Natural killer cell (primary cell): ENCODE results near the gene KLHL4. TPM values are rescaled to one million over a fixed set of nuclear protein-coding genes. Genes with fewer than 3 reads are reported as not detected.

ENCODE experiments used
- ATAC-seq, 3 donors: fragments of 150-1000 bp in 2 of 3; fragments of 200-7000 bp in 1 of 3; cut with Tn5 transposase; 1 replicate in 1 of 3; 2 replicates in 2 of 3; pipeline ENCODE4 v1.10.0; 2021; ENCODE audit warnings: mild to moderate bottlenecking in 2 of 3, moderate library complexity in 2 of 3
- DNase-seq, 2 donors: peaks; one replicate each; pipeline versions ENCODE4 v3.0.0 to v3.0.0-alpha.2; 2013 to 2021; ENCODE audit warnings: mixed read lengths in 1 of 2
- H3K27ac ChIP-seq: one replicate; pipeline ENCODE4 v1.5.1; 2013; ENCODE audit warnings: mild to moderate bottlenecking, low read length
- H3K27me3 ChIP-seq: one replicate; pipeline ENCODE4 v1.6.1; 2013; ENCODE audit warnings: low read length; ENCODE audit not compliant: control insufficient read depth, insufficient read depth
- H3K36me3 ChIP-seq: one replicate; pipeline ENCODE4 v1.6.1; 2013; ENCODE audit warnings: low read length; ENCODE audit not compliant: control insufficient read depth, insufficient read depth
- H3K4me1 ChIP-seq: one replicate; pipeline ENCODE4 v1.6.1; 2013; ENCODE audit warnings: low read length; ENCODE audit not compliant: control insufficient read depth, insufficient read depth
- H3K4me3 ChIP-seq: one replicate; pipeline ENCODE4 v1.5.1; 2013; ENCODE audit warnings: low read length
- H3K9me3 ChIP-seq: one replicate; pipeline ENCODE4 v1.6.1; 2013; ENCODE audit warnings: low read length; ENCODE audit not compliant: control insufficient read depth, insufficient read depth
- H3K27ac Mint-ChIP-seq, 2 donors: one replicate each; pipeline ENCODE4 v1.8.0; 2022; ENCODE audit warnings: mild to moderate bottlenecking in 2 of 2, mixed read lengths in 2 of 2, moderate library complexity in 1 of 2
- H3K27me3 Mint-ChIP-seq, 2 donors: one replicate each; pipeline ENCODE4 v1.8.0; 2022; ENCODE audit warnings: low read depth in 2 of 2, mixed read lengths in 2 of 2
- H3K36me3 Mint-ChIP-seq: one replicate; pipeline ENCODE4 v1.8.0; 2022; ENCODE audit warnings: mixed read lengths
- H3K4me1 Mint-ChIP-seq, 2 donors: one replicate each; pipeline ENCODE4 v1.8.0; 2022; ENCODE audit warnings: mixed read lengths in 2 of 2
- H3K4me3 Mint-ChIP-seq: one replicate; pipeline ENCODE4 v1.8.0; 2022; ENCODE audit warnings: mild to moderate bottlenecking, moderate library complexity, mixed read lengths
- H3K9me3 Mint-ChIP-seq, 2 donors: one replicate each; pipeline ENCODE4 v1.8.0; 2022; ENCODE audit warnings: mixed read lengths in 2 of 2
- WGBS: methylation state at CpG from one replicate; pipeline ENCODE4 v1.1.7; 2013; ENCODE audit warnings: missing lambda C conversion rate; ENCODE audit not compliant: insufficient coverage; 5-methylcytosine and 5-hydroxymethylcytosine counted together
- intact Hi-C: fragments of 100-400 bp; cut with micrococcal nuclease; formaldehyde crosslinking; loops from one replicate; pipeline ENCODE4 v1.14.2; 2022
- total RNA-seq, 4 donors: library from RNA; stranded (reverse); fragments of 120-200 nt in 1 of 4; gene quantifications; one replicate each; pipeline versions ENCODE4 v1.2.3 to v1.2.4, GENCODE V29; 2013 to 2022
- TF ChIP-seq, protein P1 (sequence below): fragments of 200-600 bp; IDR thresholded peaks from one replicate; pipeline ENCODE4 v1.8.0; 2022; ENCODE audit warnings: antibody characterized with exemption

The KLHL4 gene
- total RNA-seq, 3 donors from 2014 or later (not counting 1 experiment from before 2014, with no cell fraction given) = not detected

DNA sequence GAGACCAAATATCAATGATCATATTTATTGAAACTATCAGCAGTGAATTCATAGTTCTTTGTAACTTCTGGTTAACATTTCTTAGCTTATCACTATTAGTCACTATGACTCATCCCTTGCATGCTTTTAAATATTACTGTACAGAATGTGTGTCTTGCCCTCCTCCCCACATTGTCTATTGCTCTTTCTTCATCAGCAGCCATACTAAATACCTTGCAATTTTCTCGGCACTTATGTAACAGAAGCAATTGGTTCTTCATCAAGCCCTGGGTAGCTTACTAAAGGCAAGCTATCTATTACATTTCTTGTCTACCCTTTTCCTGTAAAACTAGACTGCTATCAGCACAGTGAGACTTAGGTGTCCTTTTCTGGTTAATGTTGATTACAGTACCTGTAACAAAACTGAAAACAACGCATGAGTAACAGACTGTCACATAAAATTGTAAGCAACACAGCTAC is 8.2 kb downstream of the KLHL4 start:
- no peaks in the 10 kb centered on the region for H3K4me1 ChIP-seq
- no peaks in the 10 kb centered on the region for H3K27me3 ChIP-seq
- H3K9me3 ChIP-seq = no peaks in the 10 kb centered on the region
- DNase-seq (no peak), ATAC-seq (no peak)
- H3K27me3 Mint-ChIP-seq = no peaks in the 10 kb centered on the region
- no peaks in the 10 kb centered on the region for H3K4me1 Mint-ChIP-seq
- 89% methylated on average over 1 of the region's 2 CpGs for WGBS
- no peak overlapping the region for H3K27ac ChIP-seq
- H3K4me3 ChIP-seq = no peak overlapping the region
- H3K36me3 ChIP-seq = no peaks in the 10 kb centered on the region
- no peak overlapping the region for H3K27ac Mint-ChIP-seq
- H3K36me3 Mint-ChIP-seq = no peaks in the 10 kb centered on the region
- intact Hi-C loops = no loop called here
- TF ChIP-seq, protein P1, sequence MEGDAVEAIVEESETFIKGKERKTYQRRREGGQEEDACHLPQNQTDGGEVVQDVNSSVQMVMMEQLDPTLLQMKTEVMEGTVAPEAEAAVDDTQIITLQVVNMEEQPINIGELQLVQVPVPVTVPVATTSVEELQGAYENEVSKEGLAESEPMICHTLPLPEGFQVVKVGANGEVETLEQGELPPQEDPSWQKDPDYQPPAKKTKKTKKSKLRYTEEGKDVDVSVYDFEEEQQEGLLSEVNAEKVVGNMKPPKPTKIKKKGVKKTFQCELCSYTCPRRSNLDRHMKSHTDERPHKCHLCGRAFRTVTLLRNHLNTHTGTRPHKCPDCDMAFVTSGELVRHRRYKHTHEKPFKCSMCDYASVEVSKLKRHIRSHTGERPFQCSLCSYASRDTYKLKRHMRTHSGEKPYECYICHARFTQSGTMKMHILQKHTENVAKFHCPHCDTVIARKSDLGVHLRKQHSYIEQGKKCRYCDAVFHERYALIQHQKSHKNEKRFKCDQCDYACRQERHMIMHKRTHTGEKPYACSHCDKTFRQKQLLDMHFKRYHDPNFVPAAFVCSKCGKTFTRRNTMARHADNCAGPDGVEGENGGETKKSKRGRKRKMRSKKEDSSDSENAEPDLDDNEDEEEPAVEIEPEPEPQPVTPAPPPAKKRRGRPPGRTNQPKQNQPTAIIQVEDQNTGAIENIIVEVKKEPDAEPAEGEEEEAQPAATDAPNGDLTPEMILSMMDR = no peak
- H3K4me3 Mint-ChIP-seq = no peak overlapping the region
- peaks cover 0 to 4% of the 10 kb centered on the region in 2 donors for H3K9me3 Mint-ChIP-seq

DNA sequence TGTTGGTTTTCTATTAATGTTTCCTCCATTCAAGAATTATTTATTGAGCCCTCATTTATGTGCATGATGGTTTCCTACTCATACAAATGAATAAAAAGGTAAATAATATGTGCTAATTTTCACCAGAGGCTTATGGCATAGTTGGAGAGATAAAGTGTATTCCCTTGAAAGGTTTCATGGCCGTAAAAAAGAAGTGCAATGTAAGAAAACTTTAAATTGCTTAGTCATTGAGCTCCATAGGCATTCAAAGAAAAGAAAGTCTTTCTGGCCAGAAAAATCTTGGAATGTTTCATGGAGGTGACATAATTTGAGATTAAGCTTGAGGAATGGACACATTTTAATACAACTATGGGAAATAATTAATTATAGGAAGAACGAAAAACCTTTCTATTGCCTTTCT is 8.7 kb downstream of the KLHL4 start:
- WGBS = 77% methylated on average over 1 of the region's 2 CpGs
- H3K4me1 ChIP-seq = no peaks in the 10 kb centered on the region
- intact Hi-C loops = no loop called here

DNA sequence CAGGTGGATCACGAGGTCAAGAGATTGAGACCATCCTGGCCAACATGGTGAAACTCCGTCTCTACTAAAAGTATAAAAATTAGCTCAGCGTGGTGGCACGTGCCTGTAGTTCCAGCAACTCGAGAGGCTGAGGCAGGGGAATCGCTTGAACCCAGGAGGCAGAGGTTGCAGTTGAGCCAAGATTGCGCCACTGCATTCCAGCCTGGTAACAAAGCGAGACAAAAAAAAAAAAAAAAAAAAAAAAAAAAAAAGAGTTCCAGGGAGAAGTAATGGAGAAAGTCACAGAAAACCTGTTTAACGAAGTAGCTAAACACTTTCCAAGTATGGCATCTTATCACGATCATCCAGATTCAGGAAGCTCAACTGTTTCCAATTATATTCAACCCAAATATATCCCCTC is 10.9 kb downstream of the KLHL4 start:
- no peaks in the 10 kb centered on the region for H3K36me3 ChIP-seq

More for the DNA sequence above, 8.7 kb downstream of the KLHL4 start:
- DNase-seq = no peak
- no peaks in the 10 kb centered on the region for H3K36me3 ChIP-seq
- ATAC-seq = no peak
- no peak overlapping the region for H3K4me3 ChIP-seq
- H3K27ac ChIP-seq = no peak overlapping the region
- H3K9me3 ChIP-seq = no peaks in the 10 kb centered on the region
- Mint-ChIP-seq H3K9me3 (peaks cover 0 to 4% of the 10 kb centered on the region in 2 donors), H3K36me3 (no peaks in the 10 kb centered on the region), H3K4me3 (no peak overlapping the region), H3K27me3 (no peaks in the 10 kb centered on the region), H3K4me1 (no peaks in the 10 kb centered on the region), H3K27ac (no peak overlapping the region)
- TF ChIP-seq, protein P1 = no peak
- H3K27me3 ChIP-seq = no peaks in the 10 kb centered on the region

DNA sequence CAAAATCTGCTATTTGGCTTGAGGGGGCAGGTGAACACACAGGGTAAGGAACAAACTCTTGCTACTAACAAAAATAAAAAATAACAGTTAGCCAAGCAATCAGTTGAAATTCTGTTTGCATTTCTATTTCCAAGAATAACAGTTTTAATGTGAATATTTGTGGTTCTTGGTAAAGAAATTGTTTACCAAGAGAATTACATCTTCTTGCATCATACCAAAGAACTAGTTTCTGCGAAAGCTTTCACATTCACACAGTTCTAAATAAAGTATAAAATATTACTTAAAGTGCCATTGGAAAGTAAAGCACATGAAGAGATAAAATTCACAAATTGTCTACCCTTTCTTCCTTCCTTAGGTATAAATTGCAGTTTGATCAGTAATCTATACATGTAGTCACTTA is 54.4 kb downstream of the KLHL4 start:
- Mint-ChIP-seq H3K4me3 (no peak overlapping the region), H3K27me3 (no peaks in the 10 kb centered on the region), H3K27ac (no peak overlapping the region), H3K36me3 (no peaks in the 10 kb centered on the region), H3K9me3 (peaks cover 0 to 8% of the 10 kb centered on the region in 2 donors), H3K4me1 (no peaks in the 10 kb centered on the region)
- H3K27me3 ChIP-seq = no peaks in the 10 kb centered on the region
- DNase-seq = no peak
- ATAC-seq = no peak
- no peaks in the 10 kb centered on the region for H3K4me1 ChIP-seq
- no peak overlapping the region for H3K27ac ChIP-seq
- no CpG with 5 or more reads among the region's 1 CpG for WGBS
- H3K4me3 ChIP-seq = no peak overlapping the region
- intact Hi-C loops = no loop called here
- no peaks in the 10 kb centered on the region for H3K9me3 ChIP-seq
- TF ChIP-seq, protein P1 = no peak
- H3K36me3 ChIP-seq = no peaks in the 10 kb centered on the region

More for the DNA sequence above, 10.9 kb downstream of the KLHL4 start:
- no peak for DNase-seq
- intact Hi-C loops = no loop called here
- Histone ChIP-seq H3K27me3 (no peaks in the 10 kb centered on the region), H3K9me3 (no peaks in the 10 kb centered on the region), H3K27ac (no peak overlapping the region), H3K4me1 (no peaks in the 10 kb centered on the region), H3K4me3 (no peak overlapping the region)
- Mint-ChIP-seq H3K4me1 (no peaks in the 10 kb centered on the region), H3K36me3 (no peaks in the 10 kb centered on the region), H3K27ac (no peak overlapping the region), H3K9me3 (peaks cover 0 to 4% of the 10 kb centered on the region in 2 donors), H3K27me3 (no peaks in the 10 kb centered on the region), H3K4me3 (no peak overlapping the region)
- WGBS = 94% methylated on average over 9 of the region's 10 CpGs
- no peak for ATAC-seq
- TF ChIP-seq, protein P1 = no peak
